Astrocyte (in vitro differentiated cells and primary cell): Measurements from ENCODE around the gene FAM227B. TPM values are rescaled to one million over a fixed set of nuclear protein-coding genes. Genes with fewer than 3 reads are reported as not detected.

Experiments
- DNase-seq: peaks from one replicate; pipeline ENCODE4 v3.0.0-alpha.2; 2010; ENCODE audit warnings: low read depth
- FAIRE-seq: peaks from 2 replicates; lab custom pipeline; 2011; peaks lifted over from hg19 to GRCh38; lab: Jason Lieb, UNC
- H2AFZ ChIP-seq: 2 replicates; pipeline ENCODE4 v1.6.0; 2012; ENCODE audit warnings: low read depth, low read length, inconsistent platforms
- H3K27ac ChIP-seq: 2 replicates; pipeline ENCODE4 v1.5.1; 2011; ENCODE audit warnings: low read depth, low read length, inconsistent platforms
- H3K27me3 ChIP-seq: 2 replicates; pipeline ENCODE4 v1.6.0; 2011; ENCODE audit warnings: low read length, inconsistent platforms; ENCODE audit not compliant: insufficient read depth
- H3K36me3 ChIP-seq: 2 replicates; pipeline ENCODE4 v1.5.1; 2011; ENCODE audit warnings: low read length, inconsistent platforms; ENCODE audit not compliant: insufficient read depth
- H3K4me1 ChIP-seq: 2 replicates; pipeline ENCODE4 v1.5.1; 2011; ENCODE audit warnings: low read length, inconsistent platforms; ENCODE audit not compliant: insufficient read depth
- H3K4me2 ChIP-seq: 2 replicates; pipeline ENCODE4 v1.6.0; 2012; ENCODE audit warnings: low read length, inconsistent platforms
- H3K4me3 ChIP-seq: 2 replicates; pipeline ENCODE4 v1.5.1; 2011; ENCODE audit warnings: low read depth, mild to moderate bottlenecking, low read length, inconsistent platforms; ENCODE audit not compliant: insufficient read depth
- H3K79me2 ChIP-seq: 2 replicates; pipeline ENCODE4 v1.6.0; 2012; ENCODE audit warnings: mild to moderate bottlenecking, low read length, inconsistent platforms; ENCODE audit not compliant: insufficient read depth
- H3K9ac ChIP-seq: 2 replicates; pipeline ENCODE4 v1.6.0; 2012; ENCODE audit warnings: mild to moderate bottlenecking, low read length, inconsistent platforms
- H3K9me3 ChIP-seq: 2 replicates; pipeline ENCODE4 v1.5.1; 2012; ENCODE audit warnings: low read depth, mild to moderate bottlenecking, low read length, inconsistent platforms; ENCODE audit not compliant: insufficient read depth
- H4K20me1 ChIP-seq: 2 replicates; pipeline ENCODE4 v1.6.0; 2012; ENCODE audit warnings: low read length, inconsistent platforms; ENCODE audit not compliant: insufficient read depth
- H3K27ac Mint-ChIP-seq: one replicate; pipeline ENCODE4 v1.8.0; 2021; ENCODE audit warnings: mild to moderate bottlenecking, mixed read lengths; ENCODE audit not compliant: unreplicated experiment
- H3K27me3 Mint-ChIP-seq: one replicate; pipeline ENCODE4 v1.8.0; 2021; ENCODE audit warnings: low read depth, mixed read lengths; ENCODE audit not compliant: unreplicated experiment
- H3K36me3 Mint-ChIP-seq: one replicate; pipeline ENCODE4 v1.8.0; 2021; ENCODE audit warnings: low read depth, mixed read lengths; ENCODE audit not compliant: unreplicated experiment
- H3K4me1 Mint-ChIP-seq: one replicate; pipeline ENCODE4 v1.8.0; 2021; ENCODE audit warnings: low read depth, mixed read lengths; ENCODE audit not compliant: unreplicated experiment
- H3K4me3 Mint-ChIP-seq: one replicate; pipeline ENCODE4 v1.8.0; 2021; ENCODE audit warnings: mild to moderate bottlenecking, moderate library complexity, mixed read lengths; ENCODE audit not compliant: unreplicated experiment
- H3K9me3 Mint-ChIP-seq: one replicate; pipeline ENCODE4 v1.8.0; 2021; ENCODE audit warnings: mild to moderate bottlenecking, mixed read lengths; ENCODE audit not compliant: unreplicated experiment
- EZH2 ChIP-seq: IDR thresholded peaks from 2 replicates; pipeline ENCODE4 v1.6.1; 2012; ENCODE audit warnings: mild to moderate bottlenecking, low read length, inconsistent platforms; ENCODE audit not compliant: insufficient read depth
- total RNA-seq: library from RNA; stranded (reverse); gene quantifications from 2 replicates; pipeline ENCODE4 v1.2.1, GENCODE V29; 2021
- TF ChIP-seq, protein P1 (sequence below): IDR thresholded peaks from 2 replicates; pipeline ENCODE4 v1.5.1; 2011; ENCODE audit warnings: low read depth, mild to moderate bottlenecking, inconsistent platforms, low read length, moderate library complexity; ENCODE audit not compliant: insufficient read depth

Gene FAM227B
- total RNA-seq, 1 donor from 2014 or later, result 5.7 TPM

DNA sequence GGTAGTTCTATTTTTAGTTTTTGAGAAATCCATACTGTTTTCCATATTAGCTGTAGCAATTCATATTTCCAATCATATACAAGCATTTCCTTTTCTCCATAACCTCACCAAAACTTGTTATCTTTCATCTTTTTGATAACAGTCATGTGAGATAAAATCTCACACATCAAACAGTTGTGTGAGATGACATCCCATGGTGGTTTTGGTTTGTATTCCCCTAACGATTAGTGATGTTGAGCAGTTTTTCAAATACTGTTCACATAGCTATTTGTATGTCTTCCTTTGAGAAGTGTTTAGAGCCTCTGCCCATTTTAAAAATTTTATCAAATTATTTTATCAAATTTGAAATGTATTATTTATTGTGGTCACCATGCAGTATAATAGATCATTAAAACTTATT is 50.4 kb downstream of the FAM227B start:
- no peak for DNase-seq
- peak; percentile 93 for FAIRE-seq
- H2AFZ ChIP-seq, result no peak overlapping the region
- Mint-ChIP-seq H3K36me3 (peaks cover 2% of the 10 kb centered on the region), H3K4me3 (no peak overlapping the region), H3K27ac (no peak overlapping the region), H3K9me3 (peaks cover 2% of the 10 kb centered on the region), H3K4me1 (no peaks in the 10 kb centered on the region), H3K27me3 (no peaks in the 10 kb centered on the region)
- H3K27me3 ChIP-seq, result no peaks in the 10 kb centered on the region
- H3K4me3 ChIP-seq, result no peak overlapping the region
- no peaks in the 10 kb centered on the region for H3K36me3 ChIP-seq
- H3K9ac ChIP-seq, result no peak overlapping the region
- H3K9me3 ChIP-seq, result no peaks in the 10 kb centered on the region
- H3K79me2 ChIP-seq, result no peaks in the 10 kb centered on the region
- no peak overlapping the region for H3K4me2 ChIP-seq
- H3K27ac ChIP-seq, result no peak overlapping the region
- TF ChIP-seq, protein P1, sequence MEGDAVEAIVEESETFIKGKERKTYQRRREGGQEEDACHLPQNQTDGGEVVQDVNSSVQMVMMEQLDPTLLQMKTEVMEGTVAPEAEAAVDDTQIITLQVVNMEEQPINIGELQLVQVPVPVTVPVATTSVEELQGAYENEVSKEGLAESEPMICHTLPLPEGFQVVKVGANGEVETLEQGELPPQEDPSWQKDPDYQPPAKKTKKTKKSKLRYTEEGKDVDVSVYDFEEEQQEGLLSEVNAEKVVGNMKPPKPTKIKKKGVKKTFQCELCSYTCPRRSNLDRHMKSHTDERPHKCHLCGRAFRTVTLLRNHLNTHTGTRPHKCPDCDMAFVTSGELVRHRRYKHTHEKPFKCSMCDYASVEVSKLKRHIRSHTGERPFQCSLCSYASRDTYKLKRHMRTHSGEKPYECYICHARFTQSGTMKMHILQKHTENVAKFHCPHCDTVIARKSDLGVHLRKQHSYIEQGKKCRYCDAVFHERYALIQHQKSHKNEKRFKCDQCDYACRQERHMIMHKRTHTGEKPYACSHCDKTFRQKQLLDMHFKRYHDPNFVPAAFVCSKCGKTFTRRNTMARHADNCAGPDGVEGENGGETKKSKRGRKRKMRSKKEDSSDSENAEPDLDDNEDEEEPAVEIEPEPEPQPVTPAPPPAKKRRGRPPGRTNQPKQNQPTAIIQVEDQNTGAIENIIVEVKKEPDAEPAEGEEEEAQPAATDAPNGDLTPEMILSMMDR, result no peak
- TF ChIP-seq EZH2, result no peak
- H3K4me1 ChIP-seq, result no peaks in the 10 kb centered on the region
- H4K20me1 ChIP-seq, result no peaks in the 10 kb centered on the region

DNA sequence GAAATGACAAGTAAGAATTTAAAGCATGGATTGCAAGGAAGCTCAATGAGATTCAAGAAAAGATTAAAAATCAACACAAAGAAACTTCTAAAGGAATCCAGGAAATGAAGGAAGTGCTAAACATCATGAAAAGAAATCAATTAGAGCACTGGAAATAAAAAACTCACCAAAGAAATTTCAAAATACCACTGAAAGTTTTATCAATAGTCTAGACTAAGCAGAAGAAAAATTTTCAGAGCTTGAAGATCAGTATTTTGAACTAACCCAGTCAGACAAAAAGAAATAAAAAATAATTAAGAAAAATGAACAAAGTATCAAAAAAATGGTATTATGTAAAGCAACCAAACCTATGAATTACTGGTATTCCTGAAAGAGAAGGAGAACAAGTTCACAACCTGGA is 60.6 kb downstream of the FAM227B start:
- H3K27me3 Mint-ChIP-seq, result no peaks in the 10 kb centered on the region
- H3K27ac ChIP-seq, result no peak overlapping the region
- no peaks in the 10 kb centered on the region for H3K27me3 ChIP-seq
- H3K4me1 ChIP-seq, result no peaks in the 10 kb centered on the region
- no peak overlapping the region for H3K4me3 Mint-ChIP-seq
- H3K9me3 Mint-ChIP-seq, result peaks cover 17% of the 10 kb centered on the region
- no peak overlapping the region for H3K27ac Mint-ChIP-seq
- TF ChIP-seq, protein P1, result no peak
- TF ChIP-seq EZH2, result no peak
- H3K4me3 ChIP-seq, result no peak overlapping the region
- H3K9ac ChIP-seq, result no peak overlapping the region
- peaks cover 7% of the 10 kb centered on the region for H3K9me3 ChIP-seq
- H3K79me2 ChIP-seq, result no peaks in the 10 kb centered on the region
- DNase-seq, result no peak
- FAIRE-seq, result no peak
- no peak overlapping the region for H2AFZ ChIP-seq
- peaks cover 7% of the 10 kb centered on the region for H3K36me3 Mint-ChIP-seq
- H3K4me2 ChIP-seq, result no peak overlapping the region
- H3K36me3 ChIP-seq, result no peaks in the 10 kb centered on the region
- no peaks in the 10 kb centered on the region for H3K4me1 Mint-ChIP-seq
- no peaks in the 10 kb centered on the region for H4K20me1 ChIP-seq

DNA sequence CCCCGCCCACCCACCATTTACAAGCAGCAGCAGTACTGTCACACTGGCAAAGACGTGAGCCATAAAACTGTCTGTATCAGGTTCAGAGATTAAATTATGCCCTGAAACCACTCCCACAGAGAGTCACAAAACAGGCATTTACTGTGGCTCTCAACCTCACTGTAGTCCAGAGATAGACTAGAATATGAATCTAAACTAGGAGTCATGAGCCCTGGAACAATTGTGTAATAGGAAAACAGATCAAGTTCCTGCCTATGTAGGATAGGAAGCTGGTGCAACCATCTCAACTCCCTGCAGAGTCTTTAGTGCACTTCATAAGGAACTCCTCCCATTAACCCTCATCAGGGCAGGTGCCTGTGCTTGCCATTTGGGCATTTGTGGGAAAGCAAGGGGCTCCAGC is 61.7 kb downstream of the FAM227B start:
- H3K79me2 ChIP-seq, result no peaks in the 10 kb centered on the region
- no peaks in the 10 kb centered on the region for H3K4me1 ChIP-seq
- no peak overlapping the region for H3K4me2 ChIP-seq
- FAIRE-seq (no peak), DNase-seq (no peak)
- H2AFZ ChIP-seq, result no peak overlapping the region
- Mint-ChIP-seq H3K4me3 (no peak overlapping the region), H3K27ac (no peak overlapping the region), H3K9me3 (peaks cover 15% of the 10 kb centered on the region), H3K4me1 (no peaks in the 10 kb centered on the region), H3K36me3 (peaks cover 7% of the 10 kb centered on the region), H3K27me3 (no peaks in the 10 kb centered on the region)
- no peaks in the 10 kb centered on the region for H3K27me3 ChIP-seq
- TF ChIP-seq, protein P1, result no peak
- TF ChIP-seq EZH2, result no peak
- H4K20me1 ChIP-seq, result no peaks in the 10 kb centered on the region
- no peak overlapping the region for H3K4me3 ChIP-seq
- no peaks in the 10 kb centered on the region for H3K36me3 ChIP-seq
- H3K9me3 ChIP-seq, result peaks cover 9% of the 10 kb centered on the region
- H3K9ac ChIP-seq, result no peak overlapping the region
- H3K27ac ChIP-seq, result no peak overlapping the region
